ENCODE results near the gene ANKRD13B. TPM values are rescaled to one million over a fixed set of nuclear protein-coding genes. Genes with fewer than 3 reads are reported as not detected.

ANKRD13B gene
- total and polyA plus RNA-seq, 8 donors: 1.0 to 5.8 (median 3.5) TPM

DNA sequence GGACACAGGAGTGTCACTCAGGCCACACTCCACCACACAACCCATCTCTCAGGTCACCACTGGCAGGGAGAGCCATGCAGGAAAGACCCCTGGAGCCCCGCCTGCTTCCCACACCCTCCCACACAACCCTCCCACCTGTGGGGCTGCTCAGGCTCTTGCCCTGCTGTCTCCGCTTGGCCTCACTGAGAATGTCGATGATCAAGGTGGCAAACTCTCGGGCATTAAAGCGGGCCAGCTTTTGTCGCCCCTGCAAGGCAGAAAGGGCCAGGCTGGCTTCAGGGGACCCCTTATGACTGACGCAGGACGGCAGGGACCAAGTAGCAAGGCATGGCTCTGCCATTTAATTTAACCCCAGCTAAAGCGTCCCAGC is 15.9 kb upstream of the ANKRD13B start:
- no peaks in the 10 kb centered on the region for H3K27me3 ChIP-seq
- ATAC-seq: no peak
- peaks cover 3 to 9% (median 5%) of the 10 kb centered on the region in 3 donors for H3K4me1 ChIP-seq
- H3K9me3 ChIP-seq: no peaks in the 10 kb centered on the region
- H3K27ac ChIP-seq: no peak overlapping the region
- TF ChIP-seq, protein P1, sequence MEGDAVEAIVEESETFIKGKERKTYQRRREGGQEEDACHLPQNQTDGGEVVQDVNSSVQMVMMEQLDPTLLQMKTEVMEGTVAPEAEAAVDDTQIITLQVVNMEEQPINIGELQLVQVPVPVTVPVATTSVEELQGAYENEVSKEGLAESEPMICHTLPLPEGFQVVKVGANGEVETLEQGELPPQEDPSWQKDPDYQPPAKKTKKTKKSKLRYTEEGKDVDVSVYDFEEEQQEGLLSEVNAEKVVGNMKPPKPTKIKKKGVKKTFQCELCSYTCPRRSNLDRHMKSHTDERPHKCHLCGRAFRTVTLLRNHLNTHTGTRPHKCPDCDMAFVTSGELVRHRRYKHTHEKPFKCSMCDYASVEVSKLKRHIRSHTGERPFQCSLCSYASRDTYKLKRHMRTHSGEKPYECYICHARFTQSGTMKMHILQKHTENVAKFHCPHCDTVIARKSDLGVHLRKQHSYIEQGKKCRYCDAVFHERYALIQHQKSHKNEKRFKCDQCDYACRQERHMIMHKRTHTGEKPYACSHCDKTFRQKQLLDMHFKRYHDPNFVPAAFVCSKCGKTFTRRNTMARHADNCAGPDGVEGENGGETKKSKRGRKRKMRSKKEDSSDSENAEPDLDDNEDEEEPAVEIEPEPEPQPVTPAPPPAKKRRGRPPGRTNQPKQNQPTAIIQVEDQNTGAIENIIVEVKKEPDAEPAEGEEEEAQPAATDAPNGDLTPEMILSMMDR (IDR thresholded peaks at IDR 0.05): no peak
- no peaks in the 10 kb centered on the region for H3K36me3 ChIP-seq
- no peak overlapping the region for H3K4me3 ChIP-seq
- no peak for FAIRE-seq
- intact Hi-C loops (cut with DNase I): no loop called here
- peak in 1 of 6 donors; percentile 13 for DNase-seq
- WGBS, 2 donors: 95 to 100% methylated on average over 9 of the region's 9 CpGs

DNA sequence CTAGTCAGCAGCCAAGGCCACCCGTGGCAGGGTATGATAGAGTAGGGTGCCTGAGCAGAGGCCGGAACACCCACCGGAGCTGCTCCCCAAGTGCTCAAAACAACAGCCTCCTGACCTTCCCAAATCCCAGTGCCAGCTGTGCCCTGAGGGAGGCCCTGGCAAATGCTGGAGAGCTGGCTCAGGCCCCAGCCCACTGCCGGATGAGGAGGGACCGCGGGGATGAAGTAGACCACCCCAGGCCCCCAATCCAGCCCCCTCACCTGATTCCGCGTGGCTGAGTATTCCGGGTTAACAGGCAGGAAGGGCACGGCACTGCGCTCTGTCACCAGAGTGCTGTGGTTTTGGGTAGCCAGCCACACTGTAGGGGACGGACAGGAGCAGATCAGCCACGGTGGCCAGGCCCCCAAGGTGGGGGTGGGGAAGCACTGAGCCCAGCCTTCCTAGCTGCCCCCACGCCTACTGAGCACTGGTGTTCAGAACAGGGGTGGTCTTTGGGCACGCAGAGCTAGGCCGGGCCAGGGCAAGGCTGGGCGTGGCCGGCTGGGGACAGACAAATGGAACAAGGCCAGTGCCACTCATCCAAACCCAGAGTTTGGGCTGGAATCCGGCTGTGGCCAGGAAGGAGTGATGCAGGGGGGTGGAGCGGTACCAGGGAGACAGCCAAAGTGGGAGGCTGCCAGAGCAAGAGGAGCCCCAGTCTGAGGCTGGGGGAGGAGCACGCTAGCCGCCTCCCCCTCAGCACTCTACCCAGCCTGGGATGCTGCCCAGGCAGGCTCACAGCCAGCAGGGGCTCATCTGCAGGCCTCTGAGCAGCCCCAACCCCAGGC is 15.3 kb upstream of the ANKRD13B start:
- 81 to 84% methylated on average over 20 to 22 of the region's 22 CpGs for WGBS, 2 donors
- no peaks in the 10 kb centered on the region for H3K36me3 ChIP-seq

DNA sequence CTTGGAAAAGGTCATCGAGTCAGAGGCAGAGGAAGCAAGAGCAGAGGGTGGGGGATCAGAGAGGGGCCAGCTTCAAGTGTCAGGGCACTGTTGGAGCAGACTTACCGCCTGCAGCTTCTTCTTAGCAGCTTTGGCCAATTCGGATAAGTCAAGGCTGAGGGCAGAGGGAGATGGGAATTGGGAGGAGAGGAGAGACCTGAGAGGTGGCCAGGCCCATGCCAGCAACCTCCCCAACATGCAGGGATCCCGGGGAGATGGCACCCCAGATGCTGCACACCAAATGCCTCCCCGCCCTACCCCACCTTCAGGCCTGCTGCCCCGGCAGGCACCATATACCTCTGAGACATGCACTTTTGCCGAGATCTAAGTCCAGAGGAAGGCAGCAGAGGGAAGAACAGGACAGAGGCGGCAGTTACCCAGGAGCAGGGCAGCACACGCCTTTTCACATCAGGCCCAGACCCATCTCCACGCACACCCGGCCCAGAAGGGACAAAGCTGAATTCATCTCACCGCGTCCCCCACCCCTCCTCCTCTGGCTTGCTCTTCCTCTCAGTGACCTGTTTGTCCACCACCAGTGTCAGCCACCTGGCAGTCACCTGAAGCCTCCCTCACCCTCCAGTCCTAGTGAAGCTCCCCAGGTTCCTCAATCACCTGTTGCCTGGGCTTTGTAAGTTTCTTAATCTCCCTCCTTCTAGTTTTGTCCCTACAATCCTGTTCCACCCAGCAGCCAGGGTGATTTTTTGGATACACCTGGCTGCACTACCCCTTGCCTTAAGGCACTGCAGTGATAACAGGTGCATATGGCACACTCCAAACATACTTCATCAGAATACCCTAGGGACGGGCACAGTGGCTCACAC is 14.1 kb upstream of the ANKRD13B start:
- H3K36me3 ChIP-seq: no peaks in the 10 kb centered on the region
- 91 to 98% methylated on average over 14 of the region's 14 CpGs for WGBS, 2 donors
- H3K27me3 ChIP-seq: no peaks in the 10 kb centered on the region
- no peaks in the 10 kb centered on the region for H3K9me3 ChIP-seq
- TF ChIP-seq, protein P1 (IDR thresholded peaks at IDR 0.05): no peak
- DNase-seq: peak in 1 of 6 donors; percentile 37
- no peak for FAIRE-seq
- H3K4me1 ChIP-seq: peaks cover 0 to 5% (median 0%) of the 10 kb centered on the region in 3 donors
- no peak overlapping the region for H3K4me3 ChIP-seq
- ATAC-seq: no peak
- no peak overlapping the region for H3K27ac ChIP-seq
- intact Hi-C loops (cut with DNase I): no loop called here

More for the DNA sequence above, 15.3 kb upstream of the ANKRD13B start:
- ATAC-seq (no peak), FAIRE-seq (no peak), DNase-seq (peak in 3 of 6 donors; percentile 3 to 69 (median 14))
- intact Hi-C loops (cut with DNase I): no loop called here
- peaks cover 0 to 5% (median 0%) of the 10 kb centered on the region in 3 donors for H3K4me1 ChIP-seq
- no peaks in the 10 kb centered on the region for H3K27me3 ChIP-seq
- TF ChIP-seq, protein P1 (IDR thresholded peaks at IDR 0.05): no peak
- H3K9me3 ChIP-seq: no peaks in the 10 kb centered on the region
- no peak overlapping the region for H3K4me3 ChIP-seq
- H3K27ac ChIP-seq: no peak overlapping the region

DNA sequence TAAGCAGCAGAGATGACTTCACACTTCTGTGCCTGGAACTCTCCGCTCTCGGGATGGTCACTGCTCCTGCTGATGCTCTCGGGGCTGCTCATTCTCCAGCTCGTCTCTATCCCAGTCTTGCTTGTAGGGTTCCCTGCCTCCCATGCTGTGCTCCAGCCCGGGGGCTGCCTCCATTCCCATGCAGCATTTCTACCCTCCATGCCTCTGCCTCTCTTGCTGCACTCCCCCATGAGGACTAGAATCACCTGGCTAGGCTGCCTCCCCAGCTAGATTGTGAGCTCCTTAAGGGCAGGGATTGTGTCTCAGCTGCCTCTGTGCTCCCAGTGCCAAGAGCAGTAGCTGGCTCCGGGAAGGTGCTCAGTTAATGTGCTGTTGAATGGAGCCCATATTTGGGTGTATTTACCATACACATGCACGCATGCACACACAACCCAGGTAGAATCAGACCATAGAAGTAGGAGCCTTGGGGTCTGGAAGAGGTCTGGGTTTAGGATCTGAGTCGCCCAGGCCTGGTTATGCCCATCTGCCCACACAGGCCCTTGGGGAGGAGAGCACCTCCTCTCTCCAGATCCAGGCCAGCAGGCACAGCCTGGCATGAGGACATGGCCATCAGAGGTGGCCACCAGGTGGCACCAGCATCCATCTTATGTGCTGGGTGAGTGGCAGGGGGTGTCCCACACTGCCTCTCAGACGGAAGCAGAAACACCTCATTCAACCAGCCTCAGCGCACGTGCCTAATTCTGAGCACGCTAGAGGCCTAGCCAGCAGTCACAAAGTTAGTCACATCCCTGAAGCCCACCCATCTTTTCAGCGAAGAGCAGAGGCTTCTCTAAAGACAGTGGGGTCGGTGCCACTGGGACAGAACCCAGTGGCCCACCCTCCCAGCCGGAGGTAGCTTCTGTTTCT is 12.8 kb upstream of the ANKRD13B start:
- peak; percentile 91 to 97 (median 93) for ATAC-seq
- 54 to 55% methylated on average over 15 of the region's 15 CpGs for WGBS, 2 donors
- Histone ChIP-seq H3K27ac (no peak overlapping the region), H3K9me3 (no peaks in the 10 kb centered on the region), H3K27me3 (no peaks in the 10 kb centered on the region), H3K36me3 (no peaks in the 10 kb centered on the region), H3K4me3 (no peak overlapping the region), H3K4me1 (no peaks in the 10 kb centered on the region)
- FAIRE-seq: no peak
- TF ChIP-seq, protein P1 (IDR thresholded peaks at IDR 0.05): peak; percentile 80 to 92 (median 88)
- intact Hi-C loops (cut with DNase I): no loop called here
- DNase-seq: peak; percentile 75 to 93 (median 88)
